ENCODE data around the gene DEGS1.

Gene DEGS1

GRCh38 chr1:224162768-224163167 lies 20.3 kb upstream of the DEGS1 start:
- Histone ChIP-seq H3K27me3 (ENCODE audit: control insufficient read depth in 2 of 2, insufficient read depth in 2 of 2, low read length in 2 of 2) (no peaks in the 10 kb centered on the region), H3K9ac (ENCODE audit: low read depth in 1 of 2, low read length in 2 of 2) (no peak overlapping the region), H3K4me3 (ENCODE audit: low read length in 2 of 2) (no peak overlapping the region), H3K36me3 (ENCODE audit: control insufficient read depth in 2 of 2, insufficient read depth in 2 of 2, low read length in 2 of 2) (peaks cover 17 to 22% of the 10 kb centered on the region in 2 donors), H3K9me3 (ENCODE audit: control insufficient read depth in 2 of 2, low read length in 2 of 2) (no peaks in the 10 kb centered on the region), H3K4me1 (ENCODE audit: control insufficient read depth in 2 of 2, insufficient read depth in 2 of 2, low read length in 2 of 2) (no peaks in the 10 kb centered on the region), H3K27ac (ENCODE audit: low read depth in 2 of 2, low read length in 2 of 2) (no peak overlapping the region)

- Histone ChIP-seq H3K27me3 (ENCODE audit: control insufficient read depth in 2 of 2, insufficient read depth in 2 of 2, low read length in 2 of 2) (no peaks in the 10 kb centered on the region), H3K36me3 (ENCODE audit: control insufficient read depth in 2 of 2, insufficient read depth in 2 of 2, low read length in 2 of 2) (peaks cover 15 to 16% of the 10 kb centered on the region in 2 donors), H3K4me3 (ENCODE audit: low read length in 2 of 2) (no peak overlapping the region), H3K9ac (ENCODE audit: low read depth in 1 of 2, low read length in 2 of 2) (no peak overlapping the region), H3K9me3 (ENCODE audit: control insufficient read depth in 2 of 2, low read length in 2 of 2) (no peaks in the 10 kb centered on the region), H3K4me1 (ENCODE audit: control insufficient read depth in 2 of 2, insufficient read depth in 2 of 2, low read length in 2 of 2) (no peaks in the 10 kb centered on the region), H3K27ac (ENCODE audit: low read depth in 2 of 2, low read length in 2 of 2) (no peak overlapping the region)
Observed at GRCh38 chr1:224163311-224163710, 19.7 kb upstream of the DEGS1 start.

- Histone ChIP-seq H3K36me3 (ENCODE audit: control insufficient read depth in 2 of 2, insufficient read depth in 2 of 2, low read length in 2 of 2) (no peaks in the 10 kb centered on the region), H3K4me1 (ENCODE audit: control insufficient read depth in 2 of 2, insufficient read depth in 2 of 2, low read length in 2 of 2) (no peaks in the 10 kb centered on the region), H3K4me3 (ENCODE audit: low read length in 2 of 2) (no peak overlapping the region), H3K27me3 (ENCODE audit: control insufficient read depth in 2 of 2, insufficient read depth in 2 of 2, low read length in 2 of 2) (no peaks in the 10 kb centered on the region), H3K9me3 (ENCODE audit: control insufficient read depth in 2 of 2, low read length in 2 of 2) (no peaks in the 10 kb centered on the region), H3K9ac (ENCODE audit: low read depth in 1 of 2, low read length in 2 of 2) (no peak overlapping the region), H3K27ac (ENCODE audit: low read depth in 2 of 2, low read length in 2 of 2) (peak overlapping the region in 1 of 2 donors; percentile 25)
Observed at GRCh38 chr1:224168859-224169380, 14.1 kb upstream of the DEGS1 start.

GRCh38 chr1:224169718-224170270 lies 13.2 kb upstream of the DEGS1 start:
- Histone ChIP-seq H3K27me3 (ENCODE audit: control insufficient read depth in 2 of 2, insufficient read depth in 2 of 2, low read length in 2 of 2) (no peaks in the 10 kb centered on the region), H3K9ac (ENCODE audit: low read depth in 1 of 2, low read length in 2 of 2) (no peak overlapping the region), H3K4me1 (ENCODE audit: control insufficient read depth in 2 of 2, insufficient read depth in 2 of 2, low read length in 2 of 2) (no peaks in the 10 kb centered on the region), H3K4me3 (ENCODE audit: low read length in 2 of 2) (no peak overlapping the region), H3K36me3 (ENCODE audit: control insufficient read depth in 2 of 2, insufficient read depth in 2 of 2, low read length in 2 of 2) (no peaks in the 10 kb centered on the region), H3K9me3 (ENCODE audit: control insufficient read depth in 2 of 2, low read length in 2 of 2) (no peaks in the 10 kb centered on the region), H3K27ac (ENCODE audit: low read depth in 2 of 2, low read length in 2 of 2) (no peak overlapping the region)

- no peak overlapping the region for H3K27ac ChIP-seq (ENCODE audit: low read depth in 2 of 2, low read length in 2 of 2)
- no peaks in the 10 kb centered on the region for H3K4me1 ChIP-seq (ENCODE audit: control insufficient read depth in 2 of 2, insufficient read depth in 2 of 2, low read length in 2 of 2)
- H3K36me3 ChIP-seq (ENCODE audit: control insufficient read depth in 2 of 2, insufficient read depth in 2 of 2, low read length in 2 of 2), result no peaks in the 10 kb centered on the region
- H3K27me3 ChIP-seq (ENCODE audit: control insufficient read depth in 2 of 2, insufficient read depth in 2 of 2, low read length in 2 of 2), result no peaks in the 10 kb centered on the region
- H3K4me3 ChIP-seq (ENCODE audit: low read length in 2 of 2), result no peak overlapping the region
- no peaks in the 10 kb centered on the region for H3K9me3 ChIP-seq (ENCODE audit: control insufficient read depth in 2 of 2, low read length in 2 of 2)
- H3K9ac ChIP-seq (ENCODE audit: low read depth in 1 of 2, low read length in 2 of 2), result no peak overlapping the region
Observed at GRCh38 chr1:224170343-224170742, 12.7 kb upstream of the DEGS1 start.

- Histone ChIP-seq H3K4me1 (ENCODE audit: control insufficient read depth in 2 of 2, insufficient read depth in 2 of 2, low read length in 2 of 2) (no peaks in the 10 kb centered on the region), H3K4me3 (ENCODE audit: low read length in 2 of 2) (no peak overlapping the region), H3K27me3 (ENCODE audit: control insufficient read depth in 2 of 2, insufficient read depth in 2 of 2, low read length in 2 of 2) (no peaks in the 10 kb centered on the region), H3K36me3 (ENCODE audit: control insufficient read depth in 2 of 2, insufficient read depth in 2 of 2, low read length in 2 of 2) (no peaks in the 10 kb centered on the region), H3K9ac (ENCODE audit: low read depth in 1 of 2, low read length in 2 of 2) (no peak overlapping the region), H3K9me3 (ENCODE audit: control insufficient read depth in 2 of 2, low read length in 2 of 2) (no peaks in the 10 kb centered on the region), H3K27ac (ENCODE audit: low read depth in 2 of 2, low read length in 2 of 2) (no peak overlapping the region)
Observed at GRCh38 chr1:224170748-224171478, 12.1 kb upstream of the DEGS1 start.

DNA sequence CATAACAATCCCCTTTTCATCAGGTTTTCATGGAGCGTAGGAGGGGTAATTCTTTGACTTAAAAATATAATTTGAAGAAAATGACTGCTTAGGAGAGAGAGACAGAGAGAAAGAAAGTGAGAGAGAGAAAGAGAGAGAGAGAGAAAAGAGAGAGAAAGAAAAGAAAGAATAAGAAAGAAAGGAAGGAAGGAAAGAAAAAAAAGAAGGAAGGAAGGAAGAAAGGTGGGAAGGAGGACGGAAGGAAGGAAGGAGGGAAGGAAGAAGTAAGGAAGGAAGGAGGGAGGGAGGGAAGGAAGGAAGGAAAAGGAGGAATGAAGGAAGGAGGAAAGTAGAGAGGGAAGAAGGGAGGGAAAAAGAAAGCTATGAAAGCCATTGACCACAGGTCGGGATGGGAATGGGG lies 10.8 kb upstream of the DEGS1 start:
- Histone ChIP-seq H3K36me3 (ENCODE audit: control insufficient read depth in 2 of 2, insufficient read depth in 2 of 2, low read length in 2 of 2) (no peaks in the 10 kb centered on the region), H3K27me3 (ENCODE audit: control insufficient read depth in 2 of 2, insufficient read depth in 2 of 2, low read length in 2 of 2) (no peaks in the 10 kb centered on the region), H3K4me3 (ENCODE audit: low read length in 2 of 2) (no peak overlapping the region), H3K9me3 (ENCODE audit: control insufficient read depth in 2 of 2, low read length in 2 of 2) (no peaks in the 10 kb centered on the region), H3K4me1 (ENCODE audit: control insufficient read depth in 2 of 2, insufficient read depth in 2 of 2, low read length in 2 of 2) (no peaks in the 10 kb centered on the region), H3K27ac (ENCODE audit: low read depth in 2 of 2, low read length in 2 of 2) (no peak overlapping the region), H3K9ac (ENCODE audit: low read depth in 1 of 2, low read length in 2 of 2) (no peak overlapping the region)

DNA sequence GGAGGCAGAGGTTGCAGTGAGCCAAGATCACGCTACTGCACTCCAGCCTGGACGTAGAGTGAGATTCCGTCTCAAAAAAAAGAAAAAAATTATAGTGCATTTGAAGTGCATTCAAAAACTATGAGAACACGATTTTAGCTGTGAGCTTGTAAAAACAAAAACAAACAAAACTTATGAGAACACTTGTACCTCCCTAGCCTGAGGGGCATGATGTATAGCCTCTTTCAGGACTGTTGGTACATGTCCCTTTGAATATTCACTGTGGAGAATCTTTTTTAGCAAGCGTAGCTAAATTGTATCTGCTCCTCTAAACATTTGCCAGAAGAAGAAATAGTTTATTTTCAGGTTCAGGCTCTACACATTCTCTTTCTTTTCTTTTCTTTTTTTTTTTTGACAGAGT lies 9.5 kb upstream of the DEGS1 start:
- Histone ChIP-seq H3K9ac (ENCODE audit: low read depth in 1 of 2, low read length in 2 of 2) (no peak overlapping the region), H3K36me3 (ENCODE audit: control insufficient read depth in 2 of 2, insufficient read depth in 2 of 2, low read length in 2 of 2) (no peaks in the 10 kb centered on the region), H3K4me1 (ENCODE audit: control insufficient read depth in 2 of 2, insufficient read depth in 2 of 2, low read length in 2 of 2) (no peaks in the 10 kb centered on the region), H3K27ac (ENCODE audit: low read depth in 2 of 2, low read length in 2 of 2) (no peak overlapping the region), H3K27me3 (ENCODE audit: control insufficient read depth in 2 of 2, insufficient read depth in 2 of 2, low read length in 2 of 2) (no peaks in the 10 kb centered on the region), H3K9me3 (ENCODE audit: control insufficient read depth in 2 of 2, low read length in 2 of 2) (no peaks in the 10 kb centered on the region), H3K4me3 (ENCODE audit: low read length in 2 of 2) (no peak overlapping the region)

DNA sequence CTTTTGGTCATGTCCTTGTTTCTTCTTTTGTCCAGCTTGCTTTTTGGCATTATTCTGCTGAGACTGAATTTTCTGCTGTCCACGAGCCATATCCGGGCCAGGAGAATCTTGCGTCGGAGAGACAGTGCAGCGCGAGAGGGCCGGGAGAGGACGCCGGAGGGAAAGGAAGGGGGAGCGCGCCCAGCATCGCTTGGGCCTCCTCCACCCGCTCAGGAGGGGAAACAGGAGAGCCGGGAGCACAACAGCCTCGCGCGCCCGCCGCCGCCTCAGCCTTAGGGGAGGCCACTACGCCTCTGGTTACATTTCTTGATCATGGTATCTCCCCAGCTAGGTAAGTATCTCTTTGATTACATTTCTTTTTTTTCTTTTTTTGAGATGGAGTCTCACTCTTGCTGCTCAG lies 7.4 kb upstream of the DEGS1 start:
- Histone ChIP-seq H3K27ac (ENCODE audit: low read depth in 2 of 2, low read length in 2 of 2) (no peak overlapping the region), H3K4me1 (ENCODE audit: control insufficient read depth in 2 of 2, insufficient read depth in 2 of 2, low read length in 2 of 2) (no peaks in the 10 kb centered on the region), H3K4me3 (ENCODE audit: low read length in 2 of 2) (no peak overlapping the region), H3K9me3 (ENCODE audit: control insufficient read depth in 2 of 2, low read length in 2 of 2) (no peaks in the 10 kb centered on the region), H3K36me3 (ENCODE audit: control insufficient read depth in 2 of 2, insufficient read depth in 2 of 2, low read length in 2 of 2) (no peaks in the 10 kb centered on the region), H3K9ac (ENCODE audit: low read depth in 1 of 2, low read length in 2 of 2) (no peak overlapping the region), H3K27me3 (ENCODE audit: control insufficient read depth in 2 of 2, insufficient read depth in 2 of 2, low read length in 2 of 2) (no peaks in the 10 kb centered on the region)

DNA sequence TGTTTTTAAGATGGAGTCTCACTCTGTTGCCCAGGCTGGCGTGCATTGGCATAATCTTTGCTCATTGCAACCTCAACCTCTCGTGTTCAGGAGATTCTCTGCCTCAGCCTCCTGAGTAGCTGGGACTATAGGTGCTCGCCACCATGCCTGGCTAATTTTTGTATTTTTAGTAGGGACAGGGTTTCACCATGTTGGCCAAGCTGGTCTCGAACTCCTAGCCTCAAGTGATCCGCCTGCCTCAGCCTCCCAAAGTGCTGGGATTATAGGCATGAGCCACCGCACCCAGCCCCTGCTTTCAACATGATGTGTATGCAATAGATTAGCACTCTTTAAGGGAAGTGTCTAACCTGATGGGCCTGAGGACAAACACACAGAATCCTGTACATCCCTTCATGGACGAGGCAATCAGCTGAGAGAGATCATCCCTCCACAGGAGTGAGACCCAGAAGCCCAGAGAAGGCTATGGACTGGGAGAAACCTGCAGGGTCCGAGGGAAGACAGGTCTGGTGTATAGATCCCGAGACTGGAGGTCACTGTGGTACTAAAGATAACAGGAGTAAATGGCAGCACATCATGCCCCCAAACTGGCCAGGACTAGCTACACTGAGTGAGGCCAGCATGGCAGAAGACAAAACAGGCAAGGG lies 5.6 kb upstream of the DEGS1 start:
- no peak overlapping the region for H3K27ac ChIP-seq (ENCODE audit: low read depth in 2 of 2, low read length in 2 of 2)
- no peaks in the 10 kb centered on the region for H3K9me3 ChIP-seq (ENCODE audit: control insufficient read depth in 2 of 2, low read length in 2 of 2)
- H3K27me3 ChIP-seq (ENCODE audit: control insufficient read depth in 2 of 2, insufficient read depth in 2 of 2, low read length in 2 of 2), result no peaks in the 10 kb centered on the region
- H3K4me1 ChIP-seq (ENCODE audit: control insufficient read depth in 2 of 2, insufficient read depth in 2 of 2, low read length in 2 of 2), result peaks cover 0 to 4% of the 10 kb centered on the region in 2 donors
- no peak overlapping the region for H3K9ac ChIP-seq (ENCODE audit: low read depth in 1 of 2, low read length in 2 of 2)
- H3K4me3 ChIP-seq (ENCODE audit: low read length in 2 of 2), result no peak overlapping the region
- H3K36me3 ChIP-seq (ENCODE audit: control insufficient read depth in 2 of 2, insufficient read depth in 2 of 2, low read length in 2 of 2), result no peaks in the 10 kb centered on the region
